GM21529 (cell line): Measurements from ENCODE around the gene TRAF1.

Source experiments
- ATAC-seq: cut with Tn5 transposase; IDR thresholded peaks from one replicate; pipeline ENCODE4 v1.9.1; 2021; ENCODE audit not compliant: unreplicated experiment

Gene TRAF1

DNA sequence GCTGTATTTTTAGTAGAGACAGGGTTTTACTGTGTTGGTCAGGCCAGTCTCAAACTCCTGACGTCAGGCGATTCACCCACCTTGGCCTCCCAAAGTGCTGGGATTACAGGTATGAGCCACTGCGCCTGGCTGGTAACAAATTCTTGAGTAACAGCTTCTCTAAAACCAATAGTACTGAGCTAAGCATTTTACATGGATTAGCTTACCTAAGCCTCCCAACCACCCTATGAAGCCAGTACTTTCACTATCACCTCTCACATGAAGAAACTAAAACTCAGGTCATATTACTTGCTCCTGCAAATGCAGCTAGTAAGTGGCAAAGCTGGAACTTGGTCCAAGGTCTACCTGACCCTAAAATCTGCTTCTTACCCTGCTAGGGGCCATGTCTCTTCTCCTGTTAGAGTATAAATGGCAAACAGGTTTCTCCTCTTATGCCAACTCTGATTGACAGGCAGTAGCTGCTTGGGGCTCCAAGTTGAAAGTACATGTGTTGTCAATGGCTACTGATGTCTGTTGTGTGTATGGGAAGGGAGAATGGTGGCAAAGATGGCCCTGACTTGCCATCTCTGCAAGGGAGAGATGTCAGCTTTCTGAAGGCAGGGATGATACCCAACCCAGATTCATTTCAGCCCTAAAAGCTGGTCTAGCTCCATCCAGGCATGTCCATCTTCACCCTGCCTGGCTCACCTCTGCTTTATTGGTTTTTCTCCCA is 53.6 kb downstream of the TRAF1 start:
- no peak for ATAC-seq

DNA sequence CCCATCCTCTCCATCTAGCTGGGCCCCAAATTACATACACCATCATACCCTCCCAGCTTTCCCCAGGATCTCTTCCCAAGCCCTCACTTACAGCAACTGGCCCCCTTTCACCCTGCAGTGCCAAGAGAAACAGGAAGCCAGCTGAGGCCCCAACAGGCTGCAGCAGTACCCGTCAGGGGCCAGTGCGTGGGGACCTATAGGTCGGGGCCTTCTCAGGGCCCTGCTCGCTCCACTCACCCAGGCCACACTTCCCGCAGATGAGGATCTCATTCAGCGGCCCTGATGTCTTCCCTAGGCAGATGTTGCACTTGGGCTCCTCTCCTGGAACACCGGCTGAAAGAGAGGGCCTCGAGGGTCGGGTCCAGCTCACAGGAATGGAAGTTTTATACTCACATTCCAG is 56.4 kb downstream of the TRAF1 start:
- no peak for ATAC-seq

DNA sequence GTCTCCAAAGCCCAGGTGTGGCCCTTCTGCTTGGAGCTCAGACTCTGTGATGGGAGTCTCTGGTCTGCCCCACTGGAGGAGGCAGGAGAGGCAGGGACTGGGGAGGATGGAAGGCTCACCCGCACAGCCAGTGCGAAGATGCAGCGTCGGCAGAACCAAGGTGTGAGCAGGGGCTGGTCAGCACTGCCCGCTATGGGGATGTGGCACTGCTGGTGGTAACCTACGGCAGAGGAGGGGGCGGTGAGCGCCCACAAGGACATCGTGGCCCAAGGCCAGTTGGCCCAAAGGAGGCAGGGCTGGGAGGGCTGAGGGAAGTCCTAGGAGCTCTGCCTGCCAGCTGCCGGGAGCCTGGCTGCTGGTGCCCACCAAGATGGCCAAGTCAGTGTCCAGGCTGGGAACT is 56.9 kb downstream of the TRAF1 start:
- no peak for ATAC-seq

DNA sequence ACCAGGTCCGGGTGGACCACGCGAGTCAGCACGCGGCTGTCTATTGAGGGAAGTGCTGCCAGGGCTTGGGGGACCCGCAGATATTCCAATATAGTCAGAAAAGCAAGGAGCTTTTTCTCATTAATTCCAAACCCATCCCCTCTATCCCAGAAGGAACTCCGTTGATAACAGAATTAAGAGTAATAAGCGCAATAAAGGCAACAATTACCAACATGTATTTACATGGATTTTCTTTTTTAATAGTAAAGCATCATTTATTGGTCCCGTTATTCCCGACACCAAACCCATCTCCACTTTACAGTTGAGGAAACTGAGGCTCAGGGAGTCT is 57.3 kb downstream of the TRAF1 start:
- ATAC-seq, result no peak

DNA sequence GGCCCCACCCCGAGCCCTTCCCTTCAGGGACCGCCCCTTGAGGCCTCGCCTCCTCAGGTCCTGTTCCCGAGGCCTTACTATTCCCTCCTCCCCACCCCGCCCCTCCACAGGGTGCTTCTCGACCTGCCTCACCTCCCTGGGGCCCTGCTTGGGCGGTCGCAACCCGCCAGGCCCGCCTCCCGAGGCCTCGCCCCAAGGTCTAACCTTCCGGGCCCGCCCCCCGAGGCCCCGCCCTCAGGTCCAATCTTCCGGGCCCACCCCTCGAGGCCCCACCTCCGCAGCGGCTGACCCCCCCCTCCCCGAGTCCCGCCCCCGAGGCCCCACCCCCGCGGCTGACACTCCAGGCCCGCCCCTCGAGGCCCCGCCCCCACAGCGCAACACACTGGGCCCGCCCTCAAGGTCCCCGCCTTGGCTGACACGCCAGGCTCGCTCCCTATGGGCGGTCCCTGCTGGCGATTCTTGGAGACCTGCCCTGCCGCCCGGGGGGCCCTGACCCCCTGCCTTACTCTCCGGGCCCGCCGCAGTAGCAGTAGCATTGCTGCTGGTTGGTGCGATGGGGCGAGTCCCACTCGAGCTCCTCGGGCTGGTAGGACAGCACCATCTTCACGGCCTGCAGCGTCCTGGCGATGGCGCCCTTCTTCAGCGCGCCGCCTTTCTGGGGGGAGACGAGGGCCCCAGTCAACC is 57.8 kb downstream of the TRAF1 start:
- peak; percentile 87 for ATAC-seq

DNA sequence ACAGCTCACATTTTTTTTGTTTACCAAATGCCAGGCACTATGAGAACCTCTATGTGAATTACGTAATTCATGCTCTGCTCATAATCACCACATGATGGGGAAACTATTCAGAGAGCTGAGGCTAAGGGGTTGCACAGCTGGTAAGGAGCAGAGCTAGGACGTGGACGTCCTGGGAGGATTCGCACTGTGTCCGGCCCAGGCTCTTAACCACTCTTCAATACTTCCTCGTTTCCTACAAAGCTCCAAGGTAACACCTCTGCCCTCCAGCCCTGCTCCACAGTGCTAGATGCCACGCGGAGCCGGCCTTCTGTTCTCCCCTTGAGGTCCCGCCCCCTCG is 58.3 kb downstream of the TRAF1 start:
- ATAC-seq, result no peak

DNA sequence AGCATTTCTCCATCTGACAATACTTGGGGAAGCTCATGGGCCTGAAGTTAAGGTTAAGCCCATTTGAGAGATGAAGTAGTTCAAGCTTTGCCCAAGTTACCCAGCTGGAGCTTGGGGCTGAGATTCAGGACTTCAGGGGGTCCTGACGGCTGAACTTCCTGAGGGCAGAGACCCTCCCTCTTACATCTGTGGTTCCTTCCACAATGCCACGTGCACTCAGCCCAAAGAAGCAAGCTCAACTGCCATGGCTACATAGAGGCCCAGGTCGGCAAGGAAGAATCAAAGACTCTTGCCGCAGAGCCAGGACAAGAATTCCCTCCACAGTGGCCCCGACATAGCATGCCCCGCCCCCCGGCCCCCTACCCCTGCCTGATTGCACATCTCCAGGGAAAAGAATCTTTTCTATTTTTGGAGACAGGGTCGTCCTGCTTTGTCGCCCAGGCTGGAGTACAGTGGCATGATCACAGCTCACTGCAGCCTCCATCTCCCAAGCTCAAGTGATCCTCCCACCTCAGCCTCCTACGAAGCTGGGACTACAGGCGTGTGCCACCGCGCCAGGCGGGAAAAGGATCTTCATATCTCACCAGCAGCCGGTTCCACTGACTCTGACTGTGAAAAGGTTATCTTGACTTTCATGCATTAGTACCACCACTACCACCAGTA is 58.8 kb downstream of the TRAF1 start:
- ATAC-seq, result no peak

DNA sequence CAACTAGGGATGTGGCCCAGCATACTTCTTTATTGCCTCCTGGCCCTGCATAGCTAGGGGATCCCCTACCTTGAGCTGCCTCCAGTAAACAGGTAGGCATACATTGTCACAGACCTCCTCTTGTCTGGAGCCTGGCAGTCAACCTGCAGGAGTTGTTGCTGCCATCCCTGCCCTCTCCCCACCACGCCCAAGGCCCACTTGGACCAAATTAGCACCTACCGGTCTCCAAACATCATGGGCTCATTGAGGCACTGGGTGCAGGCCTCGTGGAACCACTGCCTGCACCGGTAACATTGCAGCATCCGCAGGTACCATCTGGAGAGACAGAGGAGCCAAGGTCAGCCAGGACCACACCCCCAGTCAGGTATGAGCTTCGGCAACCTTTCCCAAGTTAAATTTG is 59.9 kb downstream of the TRAF1 start:
- ATAC-seq, result no peak

DNA sequence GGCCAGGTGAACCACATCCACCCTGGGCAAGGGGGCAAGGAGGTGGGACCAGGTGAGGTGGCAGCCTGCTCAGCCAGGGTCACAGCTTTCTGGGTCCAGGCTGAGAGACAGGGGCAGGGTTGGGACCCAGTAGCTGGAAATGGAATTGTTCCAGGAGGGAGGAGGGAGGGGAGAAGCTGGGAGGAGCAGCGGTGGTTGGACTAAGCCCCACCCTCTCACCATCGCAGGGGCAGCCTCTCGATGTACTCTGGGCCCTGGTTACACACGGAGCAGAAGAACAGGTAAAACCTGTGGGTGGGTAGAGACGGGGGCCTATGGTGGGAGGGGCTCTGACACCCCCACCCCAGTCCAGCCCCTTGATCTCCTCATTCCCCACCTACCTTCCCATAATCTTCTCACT is 60.8 kb downstream of the TRAF1 start:
- no peak for ATAC-seq

DNA sequence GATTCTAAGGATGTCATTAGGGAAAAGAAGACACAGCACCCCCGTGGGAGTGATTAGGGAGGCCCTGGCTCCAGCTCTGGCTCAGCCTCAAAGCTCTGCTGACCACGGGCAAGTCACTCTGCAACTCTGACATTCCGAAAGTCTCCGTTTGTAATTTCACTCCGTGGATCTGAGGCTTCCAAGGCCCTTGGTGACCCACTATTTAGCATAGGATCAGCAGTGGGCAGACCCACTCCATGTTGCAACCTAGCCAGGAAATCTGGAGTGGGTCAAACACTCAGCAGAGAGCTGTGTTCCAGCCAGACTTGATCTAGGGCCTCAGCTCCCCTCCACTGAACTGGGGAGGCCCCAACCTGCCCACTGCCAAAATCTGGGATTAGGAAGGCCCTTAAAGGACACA is 61.4 kb downstream of the TRAF1 start:
- no peak for ATAC-seq

DNA sequence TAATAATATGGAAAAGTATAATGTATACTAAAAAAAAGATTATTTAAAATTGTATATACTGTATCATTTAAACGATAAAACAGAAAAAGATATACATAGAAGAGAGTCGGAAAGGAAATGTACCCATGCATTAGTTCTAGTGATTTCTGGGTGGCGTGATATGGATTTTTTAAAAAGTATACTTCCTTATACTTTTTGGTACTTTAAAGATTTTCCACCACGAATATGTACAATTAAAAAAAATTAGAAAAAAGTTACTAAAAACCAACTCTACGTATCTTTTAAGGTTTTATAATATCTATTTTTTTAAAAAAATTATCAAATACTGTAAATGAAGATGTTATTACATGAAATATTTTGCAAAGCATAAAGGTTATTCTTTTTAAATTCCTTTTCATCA is 61.9 kb downstream of the TRAF1 start:
- no peak for ATAC-seq

DNA sequence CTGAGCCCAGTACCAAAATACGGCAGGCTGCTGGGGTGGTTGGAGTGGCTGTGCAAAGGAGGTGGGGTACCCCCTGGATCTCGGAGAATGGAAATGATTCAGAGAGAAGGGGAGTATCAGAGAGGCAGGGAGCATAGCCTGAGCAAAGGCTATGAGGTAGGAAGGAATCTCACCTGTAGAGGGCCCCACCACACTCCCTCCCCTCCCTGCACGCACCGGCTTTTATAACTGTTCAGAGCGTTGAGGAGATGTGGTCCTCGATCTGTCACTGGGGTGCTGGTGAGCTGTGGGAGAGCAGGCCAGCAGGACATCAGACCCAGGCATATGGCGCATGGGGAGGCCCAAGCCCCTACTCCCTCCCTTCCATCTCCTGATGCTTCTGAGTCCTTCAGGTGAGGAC is 62.8 kb downstream of the TRAF1 start:
- ATAC-seq, result no peak

DNA sequence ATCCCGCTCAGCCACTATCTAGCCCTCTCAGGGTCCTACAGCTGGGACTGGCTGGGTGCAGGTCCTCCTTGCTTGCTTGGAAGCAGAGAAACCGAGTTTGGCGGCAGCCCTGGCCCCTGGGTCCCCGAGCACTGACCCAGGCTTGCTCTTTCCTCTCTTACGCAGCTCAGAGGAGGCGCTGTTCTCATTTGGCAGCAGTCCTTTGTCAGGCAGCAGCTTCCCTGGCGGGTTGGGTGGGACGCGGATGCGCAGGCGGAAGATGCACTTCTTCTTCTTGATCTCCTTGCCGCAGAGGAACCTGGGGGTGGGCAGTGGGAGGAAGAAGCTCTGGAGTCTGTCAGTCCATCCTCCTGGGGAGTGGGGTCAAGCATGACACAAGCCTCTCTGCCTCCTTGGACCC is 64.1 kb downstream of the TRAF1 start:
- ATAC-seq, result no peak

DNA sequence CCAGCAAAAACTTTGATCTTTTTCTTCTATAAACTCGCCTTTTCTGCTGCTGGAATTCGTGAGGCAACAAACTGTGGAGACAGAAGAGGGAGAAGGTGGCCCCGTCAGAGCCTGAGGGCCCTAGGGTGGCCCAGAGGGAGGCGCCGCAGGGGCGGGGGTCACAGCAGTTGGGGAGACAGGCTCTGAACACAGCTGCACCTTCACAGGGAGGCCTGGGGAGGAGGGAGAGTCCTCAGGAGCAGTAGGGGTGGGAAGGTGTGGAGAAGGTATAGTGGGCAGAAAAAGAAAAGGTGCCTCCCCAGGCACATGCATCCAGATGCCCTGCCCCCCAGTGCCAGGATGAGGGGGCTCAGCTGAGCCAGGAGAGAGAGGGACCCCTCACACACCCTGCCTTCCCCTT is 64.7 kb downstream of the TRAF1 start:
- ATAC-seq, result no peak

DNA sequence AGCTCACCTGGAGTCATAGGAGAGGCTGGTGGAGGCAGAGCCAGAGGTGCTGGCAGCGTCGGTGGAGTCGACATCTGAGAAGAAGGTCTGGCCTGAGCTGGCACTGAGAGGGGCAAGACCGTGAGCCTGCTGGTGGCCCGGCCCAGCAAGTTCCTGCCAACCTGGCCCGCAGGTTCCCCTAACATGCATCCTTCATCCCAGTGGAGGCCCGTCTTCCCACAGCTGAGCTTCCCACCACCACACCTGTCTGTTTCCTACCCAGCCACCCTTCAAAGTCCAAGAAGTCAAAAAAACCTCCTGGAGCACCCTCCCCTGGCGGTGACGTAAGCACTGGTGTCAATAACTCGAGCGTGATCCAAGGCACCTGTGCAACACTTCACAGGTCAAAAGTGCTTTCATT is 66.5 kb downstream of the TRAF1 start:
- no peak for ATAC-seq

DNA sequence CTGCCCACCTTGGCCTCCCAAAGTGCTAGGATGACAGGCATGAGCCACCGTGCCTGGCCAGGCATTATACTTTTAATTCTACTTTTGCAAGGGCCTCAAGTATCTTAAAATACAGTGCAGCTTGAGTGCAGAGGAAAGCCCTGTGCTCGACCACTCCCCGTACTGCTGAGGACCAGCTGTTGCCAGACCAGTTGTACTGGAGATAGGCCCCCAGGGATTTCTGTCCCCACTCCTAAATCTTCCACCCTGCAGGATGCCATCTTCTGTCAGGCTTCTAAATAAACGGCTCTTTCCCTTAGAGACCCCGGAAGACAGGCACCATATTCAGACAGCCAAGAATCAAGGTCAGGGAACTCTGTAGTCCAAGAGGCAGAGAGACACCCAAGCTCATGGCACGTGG is 67.2 kb downstream of the TRAF1 start:
- no peak for ATAC-seq

DNA sequence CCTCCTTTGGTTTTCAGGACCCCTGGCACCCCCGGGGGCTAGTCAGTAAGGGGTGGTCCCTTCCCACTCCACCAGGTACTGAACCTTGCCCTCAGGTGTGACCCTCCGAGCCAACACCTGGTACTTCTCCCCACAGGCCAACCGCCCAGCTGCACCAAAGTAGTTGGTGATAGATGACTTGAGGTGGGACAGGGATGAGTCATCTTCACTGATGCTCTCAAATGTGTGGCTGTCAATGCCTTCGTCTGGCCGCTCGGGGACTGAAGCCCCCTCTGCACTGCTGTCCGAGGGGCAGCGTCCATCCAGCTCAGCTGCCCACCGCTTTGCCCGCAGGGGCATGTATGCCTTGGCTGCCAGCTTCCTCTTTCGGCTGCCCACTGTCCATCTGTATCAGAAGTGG is 68.7 kb downstream of the TRAF1 start:
- no peak for ATAC-seq

DNA sequence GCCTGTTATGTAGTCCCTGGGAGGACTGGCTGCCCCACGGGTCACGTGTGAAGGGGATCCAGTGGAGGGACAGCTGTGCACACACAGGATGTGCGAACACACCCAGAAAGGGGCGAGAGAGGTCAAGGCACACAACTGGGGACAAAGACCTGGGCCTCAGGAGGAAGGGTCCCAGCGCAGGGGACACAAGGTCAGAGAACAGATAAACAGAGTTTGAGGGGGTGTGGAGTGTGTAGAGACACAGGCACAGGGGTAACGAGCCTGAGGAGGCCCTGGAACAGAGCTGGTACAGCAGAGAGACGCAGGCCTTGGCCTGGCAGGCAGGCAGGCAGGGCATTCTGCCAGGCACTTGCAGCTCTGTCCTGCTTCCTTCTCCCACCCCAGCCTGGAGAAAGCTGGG is 69.1 kb downstream of the TRAF1 start:
- no peak for ATAC-seq

DNA sequence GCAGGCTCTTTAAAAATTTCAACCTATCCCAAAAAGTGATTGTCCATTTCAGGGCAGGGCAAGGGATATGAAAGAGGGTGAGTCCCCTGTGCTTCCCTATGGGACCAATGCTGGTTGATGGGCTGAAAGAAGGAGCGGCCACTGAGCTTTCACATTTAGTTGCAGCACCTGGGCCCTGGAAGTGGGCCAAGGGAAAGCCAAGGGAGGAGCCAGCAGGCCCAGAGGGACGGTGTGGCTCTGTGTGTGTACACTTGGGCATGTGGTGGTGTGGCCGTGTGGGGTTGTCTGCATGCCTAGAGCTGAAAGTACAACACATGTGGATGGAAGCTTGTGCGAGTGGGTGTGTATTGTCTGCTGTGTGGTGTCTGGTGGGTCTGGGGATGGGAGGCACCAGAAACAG is 69.9 kb downstream of the TRAF1 start:
- no peak for ATAC-seq

DNA sequence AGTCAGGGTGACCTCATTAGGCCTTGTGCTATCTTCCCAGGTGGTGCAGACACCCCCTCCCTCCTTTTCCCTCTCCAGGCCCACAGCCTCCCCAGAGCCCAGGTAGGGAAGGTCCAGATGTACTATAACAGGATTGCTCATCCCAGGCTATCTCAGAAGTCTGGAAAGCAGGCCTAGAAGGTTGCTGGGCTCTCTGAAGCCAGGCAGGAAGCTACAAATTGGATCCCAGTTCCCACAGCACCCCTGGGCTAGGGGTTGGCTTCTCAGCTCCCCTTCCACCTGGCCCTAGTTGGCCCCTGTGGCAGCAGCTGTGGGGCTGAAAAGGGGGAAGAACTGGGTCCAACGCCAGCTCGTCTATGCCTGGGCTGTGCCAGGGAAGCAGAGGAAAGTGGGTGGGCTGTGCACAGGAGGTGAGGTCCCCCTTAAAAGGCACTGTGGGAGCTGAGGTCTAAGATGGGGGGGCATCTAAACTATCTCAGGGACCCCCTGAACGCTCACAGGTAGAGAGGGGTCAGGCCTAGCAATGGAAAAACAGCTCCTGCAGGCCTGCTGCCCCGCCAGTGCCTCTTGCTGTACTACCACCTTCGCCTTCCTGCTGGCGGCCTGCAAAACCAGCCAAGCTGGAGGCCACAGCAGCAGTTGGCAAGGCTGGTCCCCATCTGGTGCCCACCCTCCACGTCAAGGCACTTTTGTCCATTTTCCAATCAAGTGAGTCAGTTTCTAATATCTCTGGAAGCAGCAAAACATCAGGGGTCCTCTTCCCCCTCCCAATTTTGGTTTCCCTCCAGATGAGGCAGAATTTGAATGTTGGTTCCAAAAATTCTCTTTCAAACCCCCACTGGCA is 70.5 kb downstream of the TRAF1 start:
- ATAC-seq, result no peak

DNA sequence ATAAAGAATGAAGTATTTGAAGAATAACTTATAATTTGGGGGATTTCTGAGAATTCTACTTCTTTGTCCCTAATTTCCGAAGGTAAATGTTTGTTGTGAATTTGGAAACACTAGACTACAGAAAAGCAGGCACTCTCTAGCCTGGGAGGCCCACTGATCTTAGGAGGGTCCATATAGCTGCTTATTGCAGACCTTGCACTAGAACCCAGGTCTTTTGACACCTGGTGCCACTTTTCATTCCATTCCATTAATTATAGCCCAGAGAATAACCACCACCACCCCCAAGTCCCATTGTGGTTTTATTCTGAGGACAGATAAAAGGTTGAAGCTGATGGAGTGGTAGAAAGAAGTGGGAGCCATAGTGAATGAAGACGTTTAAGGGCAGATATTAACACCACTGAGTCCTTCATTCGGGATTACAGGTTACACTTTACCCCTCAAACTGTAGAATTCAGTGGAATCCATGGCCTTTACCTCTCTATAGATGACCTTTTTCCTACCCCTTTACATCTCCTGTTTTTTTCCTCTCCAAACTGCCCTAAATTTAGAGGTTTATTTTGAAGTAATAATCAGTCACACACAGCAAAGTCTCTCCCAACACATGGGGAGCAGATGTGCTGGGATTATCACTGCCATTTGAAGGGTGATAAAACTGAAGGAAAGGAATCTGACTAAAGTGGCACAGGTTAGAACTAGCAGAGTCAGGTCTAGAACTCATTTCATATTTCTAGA is 71.8 kb downstream of the TRAF1 start:
- no peak for ATAC-seq
